Kidney (tissue), 14 donors: ENCODE results near the gene TEPSIN. TPM values are rescaled to one million over a fixed set of nuclear protein-coding genes. Genes with fewer than 3 reads are reported as not detected.

Source experiments
- DNase-seq, 5 donors: peaks; one replicate each; pipeline ENCODE4 v3.0.0-alpha.2; 2013 to 2020
- FAIRE-seq: peaks from 2 replicates; lab custom pipeline; 2012; peaks lifted over from hg19 to GRCh38; lab: Jason Lieb, UNC
- H3K27ac ChIP-seq, 2 donors: one replicate each; pipeline ENCODE4 v1.7.0; 2013; ENCODE audit warnings: low read depth in 2 of 2, low read length in 2 of 2, inconsistent platforms in 1 of 2
- H3K27me3 ChIP-seq: one replicate; pipeline ENCODE4 v1.7.1; 2013; ENCODE audit warnings: low read length, inconsistent platforms; ENCODE audit not compliant: control insufficient read depth, insufficient read depth
- H3K36me3 ChIP-seq, 3 donors: one replicate each; pipeline versions ENCODE4 v1.7.0 to v1.7.1; 2013; ENCODE audit warnings: low read length in 3 of 3, control low read depth in 1 of 3, inconsistent platforms in 1 of 3; ENCODE audit not compliant: insufficient read depth in 3 of 3, control insufficient read depth in 2 of 3
- H3K4me1 ChIP-seq, 3 donors: one replicate each; pipeline versions ENCODE4 v1.7.0 to v1.7.1; 2013; ENCODE audit warnings: low read length in 3 of 3, inconsistent platforms in 1 of 3, low read depth in 1 of 3; ENCODE audit not compliant: control insufficient read depth in 2 of 3, insufficient read depth in 2 of 3
- H3K4me3 ChIP-seq, 3 donors: one replicate each; pipeline versions ENCODE4 v1.7.0 to v1.8.1; 2013; ENCODE audit warnings: low read length in 3 of 3, control low read depth in 1 of 3, inconsistent platforms in 1 of 3
- H3K9ac ChIP-seq, 3 donors: one replicate each; pipeline versions ENCODE4 v1.7.0 to v1.7.1; 2013; ENCODE audit warnings: low read length in 3 of 3, control low read depth in 1 of 3, inconsistent platforms in 1 of 3
- H3K9me3 ChIP-seq, 3 donors: one replicate each; pipeline versions ENCODE4 v1.7.0 to v1.7.1; 2013; ENCODE audit warnings: low read length in 3 of 3, control low read depth in 1 of 3, inconsistent platforms in 1 of 3; ENCODE audit not compliant: control insufficient read depth in 2 of 3, insufficient read depth in 1 of 3
- intact Hi-C: fragments of 100-400 bp; cut with DNase I; formaldehyde crosslinking; loops from one replicate; pipeline ENCODE4 v1.11.1; 2022
- polyA plus RNA-seq: library from polyadenylated mRNA; stranded (reverse); fragments of 350-450 nt; fragmentation: Illumina TruSeq; extraction: RNeasy Lipid Tissue Mini Kit (QIAGEN cat#74804); gene quantifications from one replicate; pipeline ENCODE4 v1.2.3, GENCODE V29; 2014; ENCODE audit warnings: low read depth, low replicate concordance; ENCODE audit not compliant: insufficient read depth
- total RNA-seq: library from RNA; stranded (reverse); fragmentation: NEBNext Ultra II Directional; extraction: Animal tissue kit (Norgen Biotek cat#: 25700); gene quantifications from one replicate; pipeline ENCODE4 v1.2.1, GENCODE V29; 2021
- TF ChIP-seq, protein P1 (sequence below): IDR thresholded peaks from 3 replicates; pipeline ENCODE4 v1.5.1; 2012; ENCODE audit warnings: mild to moderate bottlenecking, moderate library complexity, borderline replicate concordance; ENCODE audit not compliant: insufficient read depth; ENCODE audit errors: extremely low read depth
- donor health status: control.
- donor health status: control.
- donor health status: control.
- donor health status: control.
- donor health status: control.
- donor health status: DM: yes; HTN: yes; CAD: no.
- donor health status: Normal renal cell carcinoma (clear cell type).

The TEPSIN gene
- total and polyA plus RNA-seq, 2 donors from 2014 or later = 13.9 to 42.8 TPM

- no peak overlapping the region for H3K9ac ChIP-seq
- no peak overlapping the region for H3K4me3 ChIP-seq
- no peak overlapping the region for H3K27ac ChIP-seq
- H3K36me3 ChIP-seq = no peaks in the 10 kb centered on the region
- H3K9me3 ChIP-seq = no peaks in the 10 kb centered on the region
- no peaks in the 10 kb centered on the region for H3K4me1 ChIP-seq
- H3K27me3 ChIP-seq = no peaks in the 10 kb centered on the region
- TF ChIP-seq, protein P1, sequence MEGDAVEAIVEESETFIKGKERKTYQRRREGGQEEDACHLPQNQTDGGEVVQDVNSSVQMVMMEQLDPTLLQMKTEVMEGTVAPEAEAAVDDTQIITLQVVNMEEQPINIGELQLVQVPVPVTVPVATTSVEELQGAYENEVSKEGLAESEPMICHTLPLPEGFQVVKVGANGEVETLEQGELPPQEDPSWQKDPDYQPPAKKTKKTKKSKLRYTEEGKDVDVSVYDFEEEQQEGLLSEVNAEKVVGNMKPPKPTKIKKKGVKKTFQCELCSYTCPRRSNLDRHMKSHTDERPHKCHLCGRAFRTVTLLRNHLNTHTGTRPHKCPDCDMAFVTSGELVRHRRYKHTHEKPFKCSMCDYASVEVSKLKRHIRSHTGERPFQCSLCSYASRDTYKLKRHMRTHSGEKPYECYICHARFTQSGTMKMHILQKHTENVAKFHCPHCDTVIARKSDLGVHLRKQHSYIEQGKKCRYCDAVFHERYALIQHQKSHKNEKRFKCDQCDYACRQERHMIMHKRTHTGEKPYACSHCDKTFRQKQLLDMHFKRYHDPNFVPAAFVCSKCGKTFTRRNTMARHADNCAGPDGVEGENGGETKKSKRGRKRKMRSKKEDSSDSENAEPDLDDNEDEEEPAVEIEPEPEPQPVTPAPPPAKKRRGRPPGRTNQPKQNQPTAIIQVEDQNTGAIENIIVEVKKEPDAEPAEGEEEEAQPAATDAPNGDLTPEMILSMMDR = no peak
- intact Hi-C loops = no loop called here
- FAIRE-seq = no peak
- no peak for DNase-seq
These were observed 59.6 kb downstream of the TEPSIN start for GRCh38 chr17:81179220-81179619.

Other genes with a start within 250 kb of the TEPSIN start
- gene CHMP6, start 247.2 kb downstream of the TEPSIN start, total RNA-seq = 28.0 TPM
- gene CHMP6, start 247.2 kb downstream of the TEPSIN start, polyA plus RNA-seq = 34.1 TPM
- 45.8 TPM for gene BAIAP2, start 203.9 kb downstream of the TEPSIN start, total RNA-seq
- gene BAIAP2, start 203.9 kb downstream of the TEPSIN start, polyA plus RNA-seq = 44.5 TPM
- gene PVALEF, start 73.5 kb downstream of the TEPSIN start, total RNA-seq = not detected
- gene PVALEF, start 73.5 kb downstream of the TEPSIN start, polyA plus RNA-seq = not detected
- gene AATK, start 72.8 kb downstream of the TEPSIN start, total RNA-seq = 4.2 TPM
- gene AATK, start 72.8 kb downstream of the TEPSIN start, polyA plus RNA-seq = 0.65 TPM
- gene CEP131, start 16.1 kb downstream of the TEPSIN start, total RNA-seq = 7.5 TPM
- 6.9 TPM for gene CEP131, start 16.1 kb downstream of the TEPSIN start, polyA plus RNA-seq
- 38.6 TPM for gene NDUFAF8, start 263 bp upstream of the TEPSIN start, total RNA-seq
- 134 TPM for gene NDUFAF8, start 263 bp upstream of the TEPSIN start, polyA plus RNA-seq
- 89.7 TPM for gene SLC38A10, start 56.3 kb upstream of the TEPSIN start, total RNA-seq
- 72.7 TPM for gene SLC38A10, start 56.3 kb upstream of the TEPSIN start, polyA plus RNA-seq
- gene BAHCC1, start 156.4 kb upstream of the TEPSIN start, total RNA-seq = 20.5 TPM
- gene BAHCC1, start 156.4 kb upstream of the TEPSIN start, polyA plus RNA-seq = 2.6 TPM